ENCODE results near the gene APBA2. TPM values are rescaled to one million over a fixed set of nuclear protein-coding genes. Genes with fewer than 3 reads are reported as not detected.
A peak's percentile ranks its signal among the peaks of the same experiment; 100 is the strongest.
"Not testable (repeated sequence)": the region's sequence is repeated elsewhere in the genome, so short reads cannot be mapped to it uniquely, and the experiment has no call there.

The APBA2 gene
- polyA plus RNA-seq (2012; ENCODE audit: insufficient read depth, insufficient read length) = 36.8 TPM

GRCh38 chr15:28885630-28886430 lies at the start of gene APBA2:
Gene APBA2, plus strand, starts transcription at chr15:28885974. Its CDS starts 167,911 bp downstream, at chr15:29053885.
- H3K4me3 ChIP-seq (ENCODE audit: low read length) = peak within 1 kb of the TSS; percentile 55

DNA sequence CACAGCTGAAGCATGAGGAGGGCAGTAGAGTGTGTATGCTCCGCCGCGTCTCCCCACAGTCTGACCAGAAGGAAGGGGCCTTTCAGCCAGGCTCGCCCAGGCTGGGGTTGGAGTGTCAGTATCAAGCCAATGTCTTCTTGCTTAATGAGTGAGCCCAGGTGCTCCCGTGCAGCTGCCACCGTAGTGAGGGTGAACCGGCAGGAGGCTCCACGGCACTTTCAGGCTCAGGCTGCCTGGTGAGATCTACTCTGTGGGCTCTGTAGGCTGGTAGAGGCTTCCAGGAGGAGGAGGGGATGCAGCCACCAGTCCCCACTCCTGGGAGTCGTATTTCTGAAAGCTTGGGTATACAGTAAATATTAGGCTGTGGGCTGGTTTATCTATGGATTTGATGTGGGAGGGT lies 45.5 kb upstream of the APBA2 start:
- H3K4me3 ChIP-seq (ENCODE audit: low read length); DNase-seq (ENCODE audit: low read depth, low spot score): not testable (repeated sequence)

More at GRCh38 chr15:28885630-28886430, at the start of gene APBA2:
- no peak for DNase-seq (ENCODE audit: low read depth, low spot score)

- not testable (repeated sequence) for DNase-seq (ENCODE audit: low read depth, low spot score); H3K4me3 ChIP-seq (ENCODE audit: low read length)
These were observed 43.6 kb upstream of the APBA2 start for GRCh38 chr15:28842210-28842609.

DNA sequence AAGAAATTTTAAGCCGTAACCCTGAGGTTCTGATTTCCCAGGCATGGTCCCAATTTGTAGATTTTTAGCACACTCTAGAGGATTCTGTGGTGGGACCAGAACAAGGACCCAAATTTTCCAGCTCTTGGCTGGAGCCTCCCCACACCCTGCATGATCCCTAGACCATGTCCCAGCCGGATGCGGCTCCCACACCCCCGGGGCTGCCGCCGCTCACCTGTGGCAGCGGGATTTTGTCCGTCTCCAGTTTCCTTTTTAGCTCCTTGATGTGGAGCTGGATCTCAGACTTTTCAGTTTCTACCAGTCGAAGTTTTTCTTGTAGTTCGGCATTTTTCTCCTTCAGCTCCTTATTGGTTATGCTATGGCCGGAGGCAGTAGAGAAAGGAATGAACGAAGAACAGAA lies 42.3 kb upstream of the APBA2 start:
- not testable (repeated sequence) for DNase-seq (ENCODE audit: low read depth, low spot score); H3K4me3 ChIP-seq (ENCODE audit: low read length)

- not testable (repeated sequence) for DNase-seq (ENCODE audit: low read depth, low spot score)
These were observed 41.6 kb upstream of the APBA2 start for GRCh38 chr15:28844147-28844546.

GRCh38 chr15:28847247-28847646 lies 38.5 kb upstream of the APBA2 start:
- not testable (repeated sequence) for DNase-seq (ENCODE audit: low read depth, low spot score)

More at GRCh38 chr15:28844147-28844546, 41.6 kb upstream of the APBA2 start:
- H3K4me3 ChIP-seq (ENCODE audit: low read length) = not testable (repeated sequence)

DNA sequence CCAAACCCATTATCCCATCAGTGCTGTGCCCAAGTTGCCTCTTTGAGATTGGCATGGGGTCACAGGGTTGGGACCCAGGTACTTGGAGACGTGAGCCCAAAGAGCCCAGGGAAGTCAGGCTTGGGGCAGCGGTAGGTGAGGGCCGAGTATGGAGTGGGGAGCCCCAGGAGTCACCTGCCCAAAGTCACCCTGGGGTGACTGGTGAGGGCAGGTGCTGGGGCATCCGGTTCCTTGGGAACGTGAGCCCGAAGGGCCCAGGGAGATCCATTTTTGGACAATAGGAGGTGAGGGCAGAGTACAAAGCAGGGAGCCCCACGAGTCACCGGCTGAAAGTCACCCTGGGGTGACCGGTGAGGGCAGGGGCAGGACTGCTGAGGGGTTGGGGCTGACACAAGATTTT lies 37.8 kb upstream of the APBA2 start:
- DNase-seq (ENCODE audit: low read depth, low spot score); H3K4me3 ChIP-seq (ENCODE audit: low read length): not testable (repeated sequence)

More at GRCh38 chr15:28847247-28847646, 38.5 kb upstream of the APBA2 start:
- H3K4me3 ChIP-seq (ENCODE audit: low read length) = not testable (repeated sequence)

DNA sequence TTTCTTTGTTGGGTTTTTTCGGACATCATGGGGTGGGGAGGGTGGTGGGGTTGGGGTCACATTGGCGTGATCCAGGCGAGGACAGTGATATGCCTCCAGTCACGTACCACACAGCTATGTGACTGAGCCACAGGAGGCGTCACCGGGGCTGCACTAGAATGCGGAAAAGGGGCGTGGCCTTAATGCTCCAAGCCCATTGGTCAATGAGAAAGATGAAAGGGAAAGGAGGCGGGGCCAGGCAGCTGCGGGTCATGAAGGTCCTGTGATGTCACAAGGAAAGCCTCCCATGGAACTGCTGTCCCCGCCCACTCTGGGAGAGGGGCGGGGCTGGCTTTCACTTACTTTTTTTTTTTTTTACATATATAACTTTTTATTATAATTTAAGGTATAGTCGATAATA lies 37.3 kb upstream of the APBA2 start, which contains the start of gene GOLGA6L7:
Gene GOLGA6L7 (minus strand): TSS at position 124 of the 400 bp plus-strand sequence. CDS start 95 bp downstream, at position 29.
- H3K4me3 ChIP-seq (ENCODE audit: low read length); DNase-seq (ENCODE audit: low read depth, low spot score): not testable (repeated sequence)

GRCh38 chr15:28849271-28849670 lies 36.5 kb upstream of the APBA2 start:
- DNase-seq (ENCODE audit: low read depth, low spot score); H3K4me3 ChIP-seq (ENCODE audit: low read length): not testable (repeated sequence)

DNA sequence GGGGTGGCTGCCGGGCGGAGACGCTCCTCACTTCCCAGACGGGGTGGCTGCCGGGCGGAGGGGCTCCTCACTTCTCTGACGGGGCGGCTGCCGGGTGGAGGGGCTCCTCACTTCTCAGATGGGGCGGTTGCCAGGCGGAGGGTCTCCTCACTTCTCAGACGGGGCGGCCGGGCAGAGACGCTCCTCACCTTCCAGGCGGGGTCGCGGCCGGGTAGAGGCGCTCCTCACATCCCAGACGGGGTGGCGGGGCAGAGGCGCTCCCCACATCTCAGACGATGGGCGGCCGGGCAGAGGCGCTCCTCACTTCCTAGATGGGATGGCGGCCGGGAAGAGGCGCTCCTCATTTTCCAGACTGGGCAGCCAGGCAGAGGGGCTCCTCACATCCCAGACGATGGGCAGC lies 36.0 kb upstream of the APBA2 start:
- not testable (repeated sequence) for DNase-seq (ENCODE audit: low read depth, low spot score)

GRCh38 chr15:28853654-28854053 lies 32.1 kb upstream of the APBA2 start:
- not testable (repeated sequence) for DNase-seq (ENCODE audit: low read depth, low spot score); H3K4me3 ChIP-seq (ENCODE audit: low read length)

More for the DNA sequence above, 36.0 kb upstream of the APBA2 start:
- not testable (repeated sequence) for H3K4me3 ChIP-seq (ENCODE audit: low read length)

DNA sequence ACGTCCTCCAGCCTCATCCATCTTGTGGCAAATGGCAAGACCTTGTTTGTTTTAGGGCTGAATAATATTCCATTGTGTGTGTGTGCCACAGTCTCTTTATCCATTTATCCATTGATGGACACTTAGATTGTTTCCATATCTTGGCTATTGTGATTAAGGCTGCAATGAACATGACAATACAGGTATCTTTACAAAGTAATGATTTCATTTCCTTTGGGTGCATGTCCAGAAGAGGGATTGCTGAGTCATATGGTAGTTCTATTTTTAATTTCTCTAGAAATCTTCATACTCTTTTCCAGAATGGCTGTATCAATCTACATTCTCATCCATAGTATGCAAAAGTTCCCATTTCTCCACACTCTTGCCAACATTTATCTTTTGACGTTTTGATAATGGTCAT lies 31.2 kb upstream of the APBA2 start:
- not testable (repeated sequence) for H3K4me3 ChIP-seq (ENCODE audit: low read length); DNase-seq (ENCODE audit: low read depth, low spot score)

- no peak for DNase-seq (ENCODE audit: low read depth, low spot score)
- H3K4me3 ChIP-seq (ENCODE audit: low read length) = no peak overlapping the region
These were observed 24.7 kb upstream of the APBA2 start for GRCh38 chr15:28861031-28861534.

DNA sequence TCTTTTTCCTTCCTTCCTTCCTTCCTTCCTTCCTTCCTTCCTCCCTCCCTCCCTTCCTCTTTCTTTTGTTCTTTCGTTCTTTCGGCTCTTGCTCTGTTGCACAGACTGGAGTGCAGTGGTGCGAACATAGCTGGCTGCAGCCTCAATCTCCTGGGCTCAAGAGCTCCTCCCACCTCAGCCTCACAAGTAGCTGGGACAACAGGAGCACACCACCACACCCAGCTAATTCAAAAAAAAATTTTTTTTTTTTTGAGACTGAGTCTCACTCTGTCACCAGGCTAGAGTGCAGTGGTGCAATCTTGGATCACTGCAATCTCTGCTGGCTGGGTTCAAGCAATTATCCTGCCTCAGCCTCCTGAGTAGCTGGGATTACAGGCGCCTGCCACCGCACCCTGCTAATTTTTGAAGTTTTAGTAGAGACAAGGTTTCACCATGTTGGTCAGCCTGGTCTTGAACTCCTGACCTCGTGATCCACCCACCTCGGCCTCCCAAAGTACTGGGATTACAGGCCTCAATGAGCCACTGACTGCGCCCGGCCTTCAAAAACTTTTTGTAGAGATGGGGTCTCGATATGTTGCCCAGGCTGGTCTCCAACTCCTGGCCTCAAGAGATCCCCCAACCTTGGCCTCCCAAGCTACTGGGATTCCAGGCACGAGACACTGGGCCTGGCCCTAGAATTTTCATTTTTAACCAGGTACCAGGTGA lies 24.0 kb upstream of the APBA2 start:
- not testable (repeated sequence) for DNase-seq (ENCODE audit: low read depth, low spot score); H3K4me3 ChIP-seq (ENCODE audit: low read length)

DNA sequence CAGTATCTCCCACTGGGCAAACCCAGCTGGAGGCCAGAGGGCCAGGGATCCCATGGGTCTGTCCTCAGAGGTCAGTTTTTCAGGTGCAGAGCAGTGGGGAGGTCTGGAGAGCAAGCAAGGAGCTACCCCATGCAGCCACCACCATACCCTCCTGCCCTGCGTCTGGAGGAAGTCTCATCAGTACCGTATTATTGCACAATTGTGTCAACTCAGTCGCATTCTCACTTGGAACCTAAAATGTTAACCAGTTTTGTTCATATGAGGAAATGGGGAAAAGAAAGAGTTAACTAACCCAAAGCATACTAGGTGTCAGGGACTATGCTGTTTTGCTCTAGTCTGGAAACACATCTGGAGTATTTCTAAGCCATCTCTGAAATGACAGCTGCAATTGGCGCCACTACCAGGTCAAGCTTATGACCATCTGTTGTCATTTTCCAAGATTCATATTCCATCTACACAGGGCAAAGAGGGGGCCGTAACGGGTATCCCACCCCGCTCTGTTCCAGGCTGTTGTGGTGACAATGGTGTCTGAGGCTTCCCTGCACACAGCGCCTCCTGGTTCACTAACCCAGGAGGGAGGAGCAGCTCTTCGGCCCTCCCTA lies 16.9 kb upstream of the APBA2 start:
- no peak overlapping the region for H3K4me3 ChIP-seq (ENCODE audit: low read length)
- no peak for DNase-seq (ENCODE audit: low read depth, low spot score)

- DNase-seq (ENCODE audit: low read depth, low spot score) = no peak
- no peak overlapping the region for H3K4me3 ChIP-seq (ENCODE audit: low read length)
These were observed 14.6 kb upstream of the APBA2 start for GRCh38 chr15:28871168-28871567.

DNA sequence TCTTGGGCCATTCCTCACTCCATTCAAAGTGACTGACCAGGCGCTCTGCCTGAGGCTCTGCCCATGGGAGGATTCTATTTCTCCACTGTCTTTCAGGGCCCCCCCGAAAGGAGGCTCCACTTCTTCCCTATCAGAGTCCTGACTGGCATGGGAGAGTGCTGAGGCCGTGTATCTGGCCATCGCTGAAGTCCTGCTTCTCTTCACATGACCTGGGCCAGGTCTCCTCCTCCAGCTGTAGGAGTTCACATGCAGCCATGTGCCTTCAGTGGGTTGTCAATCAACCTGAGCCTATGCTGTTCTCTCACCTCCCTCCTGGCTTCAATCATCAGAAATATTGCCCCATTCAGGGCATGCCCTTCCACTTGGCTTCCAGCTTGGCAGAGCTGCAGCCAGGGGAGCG lies 12.8 kb upstream of the APBA2 start:
- H3K4me3 ChIP-seq (ENCODE audit: low read length) = no peak overlapping the region
- no peak for DNase-seq (ENCODE audit: low read depth, low spot score)

- no peak overlapping the region for H3K4me3 ChIP-seq (ENCODE audit: low read length)
- no peak for DNase-seq (ENCODE audit: low read depth, low spot score)
These were observed 12.1 kb upstream of the APBA2 start for GRCh38 chr15:28873585-28874190.

DNA sequence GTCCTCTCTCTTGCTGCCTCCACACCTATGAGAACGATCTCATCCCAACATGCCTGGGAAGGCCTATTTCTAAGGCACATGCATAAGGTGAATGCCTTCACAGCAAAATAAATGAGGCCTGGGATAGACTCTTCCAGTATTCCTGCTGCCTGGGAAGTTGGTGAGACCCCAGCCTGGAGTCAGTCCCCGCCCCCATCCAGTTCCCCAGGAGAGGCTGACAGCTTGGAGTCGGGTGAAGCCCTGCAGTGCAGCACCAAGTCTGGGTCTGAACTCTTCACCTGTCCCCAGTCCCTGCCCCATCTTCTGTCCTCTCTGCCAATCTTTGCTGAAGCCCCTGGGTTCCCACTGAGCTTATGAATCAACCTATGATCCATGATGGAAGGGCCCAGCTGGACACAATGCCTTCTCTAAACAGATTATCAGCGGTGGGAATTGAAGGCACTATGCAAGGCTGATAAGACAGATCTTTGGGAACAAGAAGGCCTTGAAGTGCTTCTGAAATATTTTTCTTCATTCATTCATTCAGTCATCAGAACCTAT lies 10.2 kb upstream of the APBA2 start:
- no peak overlapping the region for H3K4me3 ChIP-seq (ENCODE audit: low read length)
- no peak for DNase-seq (ENCODE audit: low read depth, low spot score)
